ENCODE data around the gene MICU1. TPM values are rescaled to one million over a fixed set of nuclear protein-coding genes. Genes with fewer than 3 reads are reported as not detected.

MICU1 gene
- total and polyA plus RNA-seq, 2 of the 13 experiments (the other 11 are each of a cell fraction or from before 2014, with no cell fraction given) = 32.5 to 56.1 TPM

GRCh38 chr10:72320676-72321247 lies 305.1 kb downstream of the MICU1 start (continued):
- TF ChIP-seq ZNF337 (CRISPR knock-in tag; IDR thresholded peaks at IDR 0.05; ENCODE audit: borderline replicate concordance, low read depth) (no peak), SRSF1 (optimal IDR thresholded peaks at IDR 0.05; ENCODE audit: low read depth, low read length) (no peak), HNRNPLL (IDR thresholded peaks at IDR 0.05; ENCODE audit: low read depth, low read length, poor library complexity, severe bottlenecking) (no peak), CHCHD3 (CRISPR knock-in tag; IDR thresholded peaks at IDR 0.05) (no peak), MTF2 (CRISPR knock-in tag; IDR thresholded peaks at IDR 0.05; ENCODE audit: borderline replicate concordance) (no peak), ZNF512B (CRISPR knock-in tag; IDR thresholded peaks at IDR 0.05; ENCODE audit: borderline replicate concordance) (no peak), JUNB (CRISPR knock-in tag; IDR thresholded peaks at IDR 0.05; ENCODE audit: borderline replicate concordance) (no peak), BATF2 (CRISPR knock-in tag; IDR thresholded peaks at IDR 0.05) (no peak), ZBTB40 (IDR thresholded peaks at IDR 0.05) (no peak), ZBTB40 (CRISPR knock-in tag; IDR thresholded peaks at IDR 0.05) (peak; percentile 80)
- TF ChIP-seq, protein P1, sequence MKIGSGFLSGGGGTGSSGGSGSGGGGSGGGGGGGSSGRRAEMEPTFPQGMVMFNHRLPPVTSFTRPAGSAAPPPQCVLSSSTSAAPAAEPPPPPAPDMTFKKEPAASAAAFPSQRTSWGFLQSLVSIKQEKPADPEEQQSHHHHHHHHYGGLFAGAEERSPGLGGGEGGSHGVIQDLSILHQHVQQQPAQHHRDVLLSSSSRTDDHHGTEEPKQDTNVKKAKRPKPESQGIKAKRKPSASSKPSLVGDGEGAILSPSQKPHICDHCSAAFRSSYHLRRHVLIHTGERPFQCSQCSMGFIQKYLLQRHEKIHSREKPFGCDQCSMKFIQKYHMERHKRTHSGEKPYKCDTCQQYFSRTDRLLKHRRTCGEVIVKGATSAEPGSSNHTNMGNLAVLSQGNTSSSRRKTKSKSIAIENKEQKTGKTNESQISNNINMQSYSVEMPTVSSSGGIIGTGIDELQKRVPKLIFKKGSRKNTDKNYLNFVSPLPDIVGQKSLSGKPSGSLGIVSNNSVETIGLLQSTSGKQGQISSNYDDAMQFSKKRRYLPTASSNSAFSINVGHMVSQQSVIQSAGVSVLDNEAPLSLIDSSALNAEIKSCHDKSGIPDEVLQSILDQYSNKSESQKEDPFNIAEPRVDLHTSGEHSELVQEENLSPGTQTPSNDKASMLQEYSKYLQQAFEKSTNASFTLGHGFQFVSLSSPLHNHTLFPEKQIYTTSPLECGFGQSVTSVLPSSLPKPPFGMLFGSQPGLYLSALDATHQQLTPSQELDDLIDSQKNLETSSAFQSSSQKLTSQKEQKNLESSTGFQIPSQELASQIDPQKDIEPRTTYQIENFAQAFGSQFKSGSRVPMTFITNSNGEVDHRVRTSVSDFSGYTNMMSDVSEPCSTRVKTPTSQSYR (CRISPR knock-in tag; IDR thresholded peaks at IDR 0.05; ENCODE audit: borderline replicate concordance) = no peak

Measured in HepG2 (cell line).